GM21423 (cell line): ENCODE data around the gene SH3GL1.
A peak's percentile ranks its signal among the peaks of the same experiment; 100 is the strongest.

Experiments
- ATAC-seq: cut with Tn5 transposase; IDR thresholded peaks from one replicate; pipeline ENCODE4 v1.9.1; 2021; ENCODE audit warnings: mild to moderate bottlenecking, moderate library complexity; ENCODE audit not compliant: unreplicated experiment

Gene SH3GL1

GRCh38 chr19:4401769-4402170 lies 1.4 kb upstream of the SH3GL1 start:
- ATAC-seq = no peak

- peak; percentile 0 for ATAC-seq
These were observed 574 bp downstream of the SH3GL1 start for GRCh38 chr19:4399812-4400134.

- ATAC-seq = no peak
These were observed 3.2 kb downstream of the SH3GL1 start for GRCh38 chr19:4396949-4397783.

DNA sequence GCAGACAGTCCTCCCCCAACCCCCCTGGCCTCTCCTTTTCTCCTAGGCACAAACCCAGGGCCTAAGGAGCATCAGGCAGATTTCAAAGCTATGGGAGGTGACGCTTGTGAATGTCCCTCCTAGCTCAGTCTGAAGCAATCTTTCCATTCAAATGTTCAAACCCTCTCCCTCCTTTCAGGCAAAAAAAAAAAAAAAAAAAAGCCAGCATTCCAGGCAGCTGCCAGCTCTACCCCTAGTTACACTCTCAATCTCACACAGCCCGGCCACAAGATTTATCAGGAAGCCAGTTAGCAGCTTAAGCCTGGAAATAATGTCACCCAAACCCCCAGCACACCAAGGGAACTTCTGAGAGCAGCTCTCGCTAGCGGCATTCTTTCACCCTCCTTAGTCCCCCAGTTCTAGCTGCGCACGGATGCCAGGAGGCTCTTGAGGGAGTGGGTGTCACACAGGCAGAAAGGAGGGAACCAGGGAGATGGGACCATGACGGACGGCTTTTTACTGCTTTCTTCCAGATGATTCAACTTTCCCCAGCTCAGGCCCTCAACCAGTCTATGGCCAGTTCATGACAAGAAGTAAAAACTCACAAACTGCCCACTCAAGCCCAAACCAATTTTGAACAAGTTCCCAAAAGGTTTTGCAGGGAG lies 6.3 kb downstream of the SH3GL1 start:
- ATAC-seq = no peak

DNA sequence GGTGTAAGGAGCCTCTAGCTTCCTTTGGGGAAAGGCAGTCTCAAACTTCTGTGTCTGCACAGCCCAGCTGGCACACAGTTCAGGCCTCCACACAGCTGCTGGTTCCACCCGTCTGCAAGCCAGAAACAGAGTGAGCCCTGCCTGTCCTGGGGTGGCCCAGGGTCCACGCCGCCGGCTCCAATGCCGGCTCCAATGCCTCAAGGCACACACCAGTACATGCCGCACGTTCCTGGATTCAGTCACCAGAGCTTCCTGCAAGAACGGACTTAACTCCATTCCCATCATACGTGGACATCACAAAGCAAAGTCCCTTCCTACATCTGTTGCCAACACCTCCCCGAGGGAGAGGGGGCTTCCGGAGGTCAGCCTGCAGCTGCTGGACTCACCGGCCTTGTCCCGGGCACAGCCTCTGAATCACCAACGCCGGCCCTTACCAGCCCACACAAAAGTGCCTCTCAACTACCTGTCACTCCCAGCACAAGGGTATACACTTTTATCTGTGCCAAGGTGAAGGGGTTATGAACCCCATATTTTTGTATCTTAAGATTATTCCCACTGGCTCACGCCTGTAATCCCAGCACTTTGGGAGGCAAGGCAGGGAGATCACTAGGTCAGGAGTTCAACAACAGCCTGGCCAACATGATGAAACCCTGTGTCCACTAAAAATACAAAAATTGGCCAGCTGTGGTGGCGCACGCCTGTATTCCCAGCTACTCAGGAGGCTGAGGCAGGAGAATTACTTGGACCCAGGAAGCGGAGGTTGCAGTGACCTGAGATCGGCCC lies 8.5 kb downstream of the SH3GL1 start:
- ATAC-seq = no peak

GRCh38 chr19:4391306-4391693 lies 9.0 kb downstream of the SH3GL1 start:
- no peak for ATAC-seq

DNA sequence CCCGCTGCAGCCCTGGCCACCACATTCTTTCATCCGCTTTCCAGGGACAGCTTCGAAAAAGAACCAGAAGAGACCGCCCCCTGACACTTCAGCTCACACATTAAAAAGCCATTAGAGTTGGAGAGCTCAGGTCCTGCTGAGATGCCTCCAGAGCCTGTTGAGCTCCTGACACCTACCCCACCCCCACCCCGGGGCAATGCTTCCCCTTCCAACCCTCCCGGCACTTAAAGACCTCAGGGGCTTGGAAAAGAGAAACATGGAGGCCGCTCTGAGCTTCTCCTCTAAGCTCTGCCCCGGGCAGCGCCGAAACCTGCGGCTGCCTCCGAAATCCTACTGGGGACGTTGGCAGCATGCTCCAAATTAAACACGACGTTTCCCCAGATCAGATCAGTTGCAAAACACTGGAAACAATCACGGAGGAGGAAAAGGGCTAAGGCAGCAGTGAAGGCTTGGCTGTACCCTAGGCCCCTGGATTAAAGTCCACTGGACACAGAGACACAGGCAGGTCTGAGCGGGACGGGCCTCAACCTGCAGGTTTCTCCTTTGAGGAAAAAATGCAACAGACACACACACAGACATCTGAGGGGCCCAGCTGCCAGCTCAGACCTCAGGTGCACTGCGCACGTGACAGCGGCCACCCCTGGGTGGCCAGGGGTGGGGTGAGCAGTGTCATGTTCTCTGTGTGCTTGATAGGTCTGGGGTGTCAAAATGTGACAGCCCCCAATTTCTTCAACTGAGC lies 9.6 kb downstream of the SH3GL1 start:
- no peak for ATAC-seq

DNA sequence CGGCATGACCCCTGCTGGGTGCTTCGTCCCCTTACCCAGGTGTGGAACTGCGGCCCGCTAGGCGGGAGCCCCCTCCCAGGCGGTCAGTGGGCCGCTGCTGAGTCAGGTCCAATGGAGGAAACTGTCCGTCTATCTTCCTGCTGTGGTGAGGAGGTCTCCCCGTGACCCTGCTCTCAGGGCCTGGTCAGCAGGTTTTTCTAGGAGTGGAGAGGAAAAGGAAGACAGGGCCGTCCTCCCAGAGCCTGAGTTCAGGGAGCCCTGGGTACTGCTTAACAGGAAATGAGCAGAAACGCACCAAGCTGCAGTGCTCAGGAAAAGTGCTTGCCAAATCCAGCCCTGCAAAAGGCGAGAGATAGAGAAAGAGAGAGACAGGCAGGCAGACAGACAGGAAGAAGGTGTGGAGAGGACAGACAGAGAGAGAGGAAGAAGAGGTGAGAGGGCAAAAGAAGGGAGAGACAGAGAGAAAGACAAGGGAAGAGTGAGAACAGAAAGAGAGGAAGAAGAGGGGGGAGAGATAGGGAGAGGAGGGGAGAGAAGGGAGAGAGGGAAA lies 10.3 kb downstream of the SH3GL1 start:
- ATAC-seq = no peak

GRCh38 chr19:4389511-4390016 lies 10.8 kb downstream of the SH3GL1 start:
- ATAC-seq = no peak

- no peak for ATAC-seq
These were observed 11.3 kb downstream of the SH3GL1 start for GRCh38 chr19:4389064-4389375.

GRCh38 chr19:4388337-4389063 lies 11.8 kb downstream of the SH3GL1 start:
- ATAC-seq = no peak

DNA sequence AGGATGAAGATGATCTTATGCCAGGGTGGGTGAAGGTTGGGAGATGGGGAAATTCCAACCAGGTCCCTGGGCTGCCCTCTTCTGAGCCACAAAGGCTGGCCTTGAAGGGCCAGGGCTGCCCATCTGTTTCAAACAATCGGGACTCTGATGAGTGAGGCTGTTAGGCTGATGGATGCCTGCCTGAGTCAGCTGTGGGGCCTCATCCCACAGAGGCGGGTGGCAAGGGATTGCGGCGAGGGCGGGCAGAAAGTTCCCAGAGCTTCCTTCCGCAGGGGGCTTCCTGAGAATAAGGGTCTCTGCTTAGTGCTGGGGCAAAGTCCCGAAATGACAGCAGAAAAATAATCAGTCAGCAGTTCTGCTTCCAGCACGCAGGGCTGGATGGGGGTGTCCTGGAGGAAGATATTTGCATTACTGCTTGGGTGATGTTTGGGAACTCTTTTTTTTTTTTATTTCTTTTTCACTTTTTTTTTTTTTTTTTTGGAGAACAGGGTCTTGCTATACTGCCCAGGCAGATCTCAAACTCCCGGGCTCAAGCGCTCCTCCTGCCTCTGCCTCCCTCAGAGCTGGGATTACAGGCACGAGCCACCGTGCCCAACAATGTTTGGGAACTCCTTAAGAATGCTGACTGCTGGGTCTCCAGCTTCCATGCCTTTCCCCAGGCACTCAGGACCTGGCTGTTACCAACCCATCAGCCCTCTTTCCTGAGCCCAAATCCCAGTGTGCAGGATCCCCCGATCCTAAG lies 14.1 kb downstream of the SH3GL1 start:
- no peak for ATAC-seq

- no peak for ATAC-seq
These were observed 14.9 kb downstream of the SH3GL1 start for GRCh38 chr19:4385291-4386040.

DNA sequence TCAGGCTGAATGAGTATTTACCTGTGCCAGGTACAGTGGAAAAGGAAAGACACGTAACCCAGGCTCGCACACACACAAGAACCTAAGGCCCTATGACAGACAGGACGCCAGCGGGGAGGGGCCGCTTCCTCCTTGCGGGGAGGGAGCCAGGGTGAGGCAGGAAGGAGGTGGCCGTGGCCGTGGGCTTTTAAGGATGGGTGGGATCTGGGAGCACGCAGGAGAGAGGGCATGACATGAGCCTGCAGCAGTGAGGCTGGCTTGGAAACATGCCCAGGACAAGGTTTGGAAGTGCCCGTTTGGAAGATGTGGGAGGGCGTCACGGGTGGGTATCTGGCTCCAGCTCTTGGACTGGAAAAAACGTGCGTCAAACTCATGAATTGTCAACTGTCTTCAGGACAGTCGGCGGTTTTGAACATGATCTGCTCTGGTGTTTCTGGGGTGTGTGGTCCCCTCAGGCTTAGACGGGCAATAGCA lies 20.1 kb downstream of the SH3GL1 start:
- ATAC-seq = no peak

DNA sequence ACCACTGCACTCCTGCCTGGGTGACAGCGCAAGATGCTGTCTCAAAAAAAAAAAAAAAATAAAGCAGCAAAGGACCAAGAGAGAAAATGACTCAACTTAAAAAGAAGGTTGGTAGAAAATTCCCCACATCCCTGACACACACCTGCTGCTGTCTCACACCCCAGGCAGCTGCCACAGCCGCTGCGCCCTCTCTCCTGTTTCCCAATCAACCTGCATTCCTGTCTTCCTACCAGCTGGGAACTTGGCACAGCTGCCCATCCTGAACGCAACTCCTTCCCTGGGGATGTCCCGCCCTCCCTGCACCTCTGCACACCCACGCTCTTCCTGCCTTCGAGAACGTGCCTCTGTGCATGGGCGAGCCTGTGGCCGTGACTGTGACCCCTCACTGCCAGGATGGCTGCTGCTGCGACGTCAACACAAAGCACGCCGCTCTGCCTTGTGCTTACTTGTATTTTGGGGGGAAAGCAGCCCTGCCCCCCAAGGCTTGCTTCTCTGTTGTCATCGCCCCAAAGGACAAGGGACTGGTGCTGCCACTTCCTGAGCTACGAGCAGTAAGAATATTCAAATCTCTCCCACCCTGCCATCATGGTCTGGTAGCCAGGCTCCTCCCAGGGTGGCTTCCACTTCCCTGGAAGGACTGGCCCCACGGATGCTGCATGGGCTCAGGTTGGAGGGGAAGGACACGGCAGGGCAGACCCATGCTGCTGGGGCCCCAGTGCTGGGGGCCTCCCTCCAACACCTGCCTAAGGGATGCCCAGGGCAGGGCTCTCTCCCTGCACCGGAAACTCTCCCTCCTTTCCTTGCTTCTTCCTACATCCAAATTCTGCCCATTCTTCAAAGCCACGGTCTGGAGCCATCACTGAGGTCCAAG lies 20.7 kb downstream of the SH3GL1 start:
- no peak for ATAC-seq

GRCh38 chr19:4378886-4379285 lies 21.5 kb downstream of the SH3GL1 start:
- no peak for ATAC-seq

- ATAC-seq = no peak
These were observed 23.2 kb downstream of the SH3GL1 start for GRCh38 chr19:4376991-4377781.
